Epithelial cell of esophagus (primary cell): ENCODE measurements around the gene HTR4.

Experiments used
- DNase-seq: peaks from one replicate; pipeline ENCODE4 v3.0.0; 2010; ENCODE audit warnings: low read depth
- H3K4me3 ChIP-seq: 2 replicates; pipeline ENCODE4 v1.5.1; 2011; ENCODE audit warnings: mild to moderate bottlenecking, low read length, control low read depth
- CTCF ChIP-seq: IDR thresholded peaks from 2 replicates; pipeline ENCODE4 v1.5.1; 2011; ENCODE audit warnings: low read depth, mild to moderate bottlenecking, low read length, control low read depth, inconsistent platforms; ENCODE audit not compliant: insufficient read depth; ENCODE audit errors: missing control alignments

The HTR4 gene

GRCh38 chr5:148660346-148660660, 6.0 kb upstream of the HTR4 start:
- no peak overlapping the region for H3K4me3 ChIP-seq
- TF ChIP-seq CTCF: no peak
- DNase-seq: no peak

GRCh38 chr5:148659641-148660345, 5.5 kb upstream of the HTR4 start:
- no peak for DNase-seq
- H3K4me3 ChIP-seq: no peak overlapping the region
- no peak for TF ChIP-seq CTCF

GRCh38 chr5:148653291-148653835, 964 bp downstream of the HTR4 start:
- TF ChIP-seq CTCF: no peak
- no peak for DNase-seq
- H3K4me3 ChIP-seq: no peak overlapping the region

- no peak for TF ChIP-seq CTCF
- DNase-seq: no peak
- H3K4me3 ChIP-seq: no peak overlapping the region
Observed at GRCh38 chr5:148651528-148651927, 2.8 kb downstream of the HTR4 start.

- no peak for TF ChIP-seq CTCF
Observed at GRCh38 chr5:148645527-148645926, 8.8 kb downstream of the HTR4 start.

GRCh38 chr5:148641735-148642134, 12.6 kb downstream of the HTR4 start:
- DNase-seq: no peak
- no peak overlapping the region for H3K4me3 ChIP-seq
- TF ChIP-seq CTCF: no peak

More at GRCh38 chr5:148645527-148645926, 8.8 kb downstream of the HTR4 start:
- no peak for DNase-seq
- no peak overlapping the region for H3K4me3 ChIP-seq

GRCh38 chr5:148640471-148640870, 13.9 kb downstream of the HTR4 start:
- no peak for TF ChIP-seq CTCF
- DNase-seq: no peak
- H3K4me3 ChIP-seq: no peak overlapping the region
